ENCODE measurements around the gene SMYD3. TPM values are rescaled to one million over a fixed set of nuclear protein-coding genes. Genes with fewer than 3 reads are reported as not detected.

The SMYD3 gene
- total RNA-seq, 1 experiment from 2014 or later = 29.6 TPM

GRCh38 chr1:246122071-246122470 lies 385.0 kb downstream of the SMYD3 start:
- Histone ChIP-seq H3K36me3 (ENCODE audit: low read depth) (no peaks in the 10 kb centered on the region), H3F3A (ENCODE audit: insufficient read depth, low read depth) (no peaks in the 10 kb centered on the region), H3K79me2 (ENCODE audit: low read depth) (no peaks in the 10 kb centered on the region), H3K4me1 (replicated peaks; ENCODE audit: insufficient read depth) (no peaks in the 10 kb centered on the region), H4K20me1 (ENCODE audit: insufficient read depth) (no peaks in the 10 kb centered on the region), H3K4me2 (no peak overlapping the region), H3K9me2 (ENCODE audit: insufficient read depth) (no peaks in the 10 kb centered on the region), H2AFZ (no peak overlapping the region), H3K27ac (no peak overlapping the region), H3K27me3 (ENCODE audit: insufficient read depth, low read depth) (no peaks in the 10 kb centered on the region), H3K4me3 (no peak overlapping the region), H3K9me3 (ENCODE audit: insufficient read depth, low read depth) (no peaks in the 10 kb centered on the region)
- ChIA-PET POLR2A (ENCODE audit: unreplicated experiment) (no interaction called here), CTCF (no interaction called here)
- intact Hi-C loops (cut with micrococcal nuclease; ENCODE audit: unreplicated experiment) = no loop called here
- TF ChIP-seq CTCF (conservative IDR thresholded peaks at IDR 0.05) (no peak), EZH2 (IDR thresholded peaks at IDR 0.05; ENCODE audit: low read depth) (no peak)
- no peak for DNase-seq
- no TSS peak for BruUV-seq (replicated peaks)

- H3K9me3 ChIP-seq (ENCODE audit: insufficient read depth, low read depth) = no peaks in the 10 kb centered on the region
- no peaks in the 10 kb centered on the region for H3K9me2 ChIP-seq (ENCODE audit: insufficient read depth)
- H3K36me3 ChIP-seq (ENCODE audit: low read depth) = no peaks in the 10 kb centered on the region
- no peaks in the 10 kb centered on the region for H3K79me2 ChIP-seq (ENCODE audit: low read depth)
- POLR2A ChIA-PET (ENCODE audit: unreplicated experiment) = no interaction called here
- no peak overlapping the region for H3K27ac ChIP-seq
- H4K20me1 ChIP-seq (ENCODE audit: insufficient read depth) = no peaks in the 10 kb centered on the region
- H3K27me3 ChIP-seq (ENCODE audit: insufficient read depth, low read depth) = no peaks in the 10 kb centered on the region
- no peaks in the 10 kb centered on the region for H3F3A ChIP-seq (ENCODE audit: insufficient read depth, low read depth)
- no peak overlapping the region for H3K4me3 ChIP-seq
- H3K4me2 ChIP-seq = no peak overlapping the region
- no peak overlapping the region for H2AFZ ChIP-seq
- no peaks in the 10 kb centered on the region for H3K4me1 ChIP-seq (replicated peaks; ENCODE audit: insufficient read depth)
- intact Hi-C loops (cut with micrococcal nuclease; ENCODE audit: unreplicated experiment) = no loop called here
- no TSS peak for BruUV-seq (replicated peaks)
- no peak for DNase-seq
- CTCF ChIA-PET = no interaction called here
- TF ChIP-seq EZH2 (IDR thresholded peaks at IDR 0.05; ENCODE audit: low read depth) (no peak), CTCF (conservative IDR thresholded peaks at IDR 0.05) (no peak)
These were observed 385.5 kb downstream of the SMYD3 start for GRCh38 chr1:246121533-246121932.

- TF ChIP-seq CTCF (conservative IDR thresholded peaks at IDR 0.05) (no peak; the same call in 1 of the 2 replicates), EZH2 (IDR thresholded peaks at IDR 0.05; ENCODE audit: low read depth) (no peak)
- Histone ChIP-seq H3F3A (ENCODE audit: insufficient read depth, low read depth) (no peaks in the 10 kb centered on the region), H3K4me3 (no peak overlapping the region), H3K4me2 (no peak overlapping the region), H3K79me2 (ENCODE audit: low read depth) (no peaks in the 10 kb centered on the region), H3K9me3 (ENCODE audit: insufficient read depth, low read depth) (no peaks in the 10 kb centered on the region), H3K27ac (no peak overlapping the region), H2AFZ (no peak overlapping the region), H3K9me2 (ENCODE audit: insufficient read depth) (no peaks in the 10 kb centered on the region), H3K4me1 (replicated peaks; ENCODE audit: insufficient read depth) (no peaks in the 10 kb centered on the region), H4K20me1 (ENCODE audit: insufficient read depth) (no peaks in the 10 kb centered on the region), H3K27me3 (ENCODE audit: insufficient read depth, low read depth) (no peaks in the 10 kb centered on the region), H3K36me3 (ENCODE audit: low read depth) (no peaks in the 10 kb centered on the region)
- no peak for DNase-seq
- CTCF ChIA-PET = no interaction called here
- POLR2A ChIA-PET (ENCODE audit: unreplicated experiment) = no interaction called here
- no TSS peak for BruUV-seq (replicated peaks)
- intact Hi-C loops (cut with micrococcal nuclease; ENCODE audit: unreplicated experiment) = loop anchor here (5.0 kb wide), 1 partner anchor 965 kb away; the partner anchor contains the start of gene KIF26B
These were observed 389.9 kb downstream of the SMYD3 start for GRCh38 chr1:246117066-246117791.
